SH-SY5Y (cell line): ENCODE results near the gene CHSY3.

ENCODE experiments used
- GATA2 ChIP-seq: IDR thresholded peaks from 2 replicates; pipeline ENCODE4 v1.6.1; 2011; ENCODE audit warnings: mild to moderate bottlenecking, low read depth, low read length
- GATA3 ChIP-seq: IDR thresholded peaks from 2 replicates; pipeline ENCODE4 v1.6.1; 2011; ENCODE audit warnings: low read depth, mild to moderate bottlenecking, low read length, moderate library complexity

- no peak for TF ChIP-seq GATA3
- TF ChIP-seq GATA2, result no peak
These were observed 312.0 kb downstream of the CHSY3 start for GRCh38 chr5:130216286-130216685.
